PC-9 (cell line): Measurements from ENCODE around the gene STRIT1.

Source experiments
- EZH2 ChIP-seq: fragments of 200-600 bp; sonication (generic); IDR thresholded peaks from 2 replicates; pipeline ENCODE4 v1.8.0; 2017; ENCODE audit warnings: antibody characterized with exemption, low read depth
- TF ChIP-seq, protein P1 (sequence below): fragments of 200-600 bp; sonication (generic); conservative IDR thresholded peaks from 2 replicates; pipeline ENCODE4 v1.6.1; 2017; ENCODE audit warnings: mixed run types, antibody characterized with exemption, mild to moderate bottlenecking, moderate library complexity

DNA sequence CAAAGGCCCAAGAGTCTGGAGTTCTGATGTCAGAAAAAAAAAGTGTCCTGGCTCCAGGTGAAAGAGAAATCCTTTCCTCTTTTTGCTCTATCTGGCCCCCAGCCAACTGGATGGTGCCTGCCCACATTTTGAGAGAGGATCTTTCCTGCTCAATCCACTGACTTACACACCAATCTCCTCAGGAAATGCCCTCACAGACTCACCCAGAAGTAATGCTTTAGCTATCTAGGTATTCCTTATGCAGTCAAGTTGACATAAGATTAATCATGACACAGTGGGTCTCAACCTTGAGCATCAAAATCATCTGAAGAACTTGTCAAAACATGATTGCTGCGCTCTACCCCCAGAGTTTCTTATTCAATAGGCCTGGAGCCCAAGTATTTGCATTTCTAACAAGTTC lies 31.2 kb downstream of the STRIT1 start:
- TF ChIP-seq, protein P1, sequence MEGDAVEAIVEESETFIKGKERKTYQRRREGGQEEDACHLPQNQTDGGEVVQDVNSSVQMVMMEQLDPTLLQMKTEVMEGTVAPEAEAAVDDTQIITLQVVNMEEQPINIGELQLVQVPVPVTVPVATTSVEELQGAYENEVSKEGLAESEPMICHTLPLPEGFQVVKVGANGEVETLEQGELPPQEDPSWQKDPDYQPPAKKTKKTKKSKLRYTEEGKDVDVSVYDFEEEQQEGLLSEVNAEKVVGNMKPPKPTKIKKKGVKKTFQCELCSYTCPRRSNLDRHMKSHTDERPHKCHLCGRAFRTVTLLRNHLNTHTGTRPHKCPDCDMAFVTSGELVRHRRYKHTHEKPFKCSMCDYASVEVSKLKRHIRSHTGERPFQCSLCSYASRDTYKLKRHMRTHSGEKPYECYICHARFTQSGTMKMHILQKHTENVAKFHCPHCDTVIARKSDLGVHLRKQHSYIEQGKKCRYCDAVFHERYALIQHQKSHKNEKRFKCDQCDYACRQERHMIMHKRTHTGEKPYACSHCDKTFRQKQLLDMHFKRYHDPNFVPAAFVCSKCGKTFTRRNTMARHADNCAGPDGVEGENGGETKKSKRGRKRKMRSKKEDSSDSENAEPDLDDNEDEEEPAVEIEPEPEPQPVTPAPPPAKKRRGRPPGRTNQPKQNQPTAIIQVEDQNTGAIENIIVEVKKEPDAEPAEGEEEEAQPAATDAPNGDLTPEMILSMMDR, result no peak
- no peak for TF ChIP-seq EZH2
